ENCODE results near the gene STAM2.

DNA sequence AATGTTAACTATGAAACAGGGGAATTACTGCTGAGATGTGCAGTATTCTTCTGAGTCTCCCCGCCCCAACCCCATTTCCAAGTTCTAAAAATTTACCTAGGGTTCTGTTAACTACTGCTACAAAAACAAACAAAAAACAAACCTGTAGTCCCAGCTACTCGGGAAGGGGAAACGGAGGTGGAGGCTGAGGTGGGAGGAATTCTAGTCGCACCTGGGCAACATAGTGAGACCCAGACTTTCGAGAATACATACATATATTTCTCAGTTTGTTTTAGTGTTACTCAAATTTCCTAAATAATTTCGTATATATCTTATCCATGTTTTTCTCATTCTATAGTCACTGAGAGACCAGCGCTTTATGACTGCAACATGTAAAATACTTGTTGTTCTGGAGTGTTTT lies 989 bp downstream of the STAM2 start:
- TF ChIP-seq, protein P1, sequence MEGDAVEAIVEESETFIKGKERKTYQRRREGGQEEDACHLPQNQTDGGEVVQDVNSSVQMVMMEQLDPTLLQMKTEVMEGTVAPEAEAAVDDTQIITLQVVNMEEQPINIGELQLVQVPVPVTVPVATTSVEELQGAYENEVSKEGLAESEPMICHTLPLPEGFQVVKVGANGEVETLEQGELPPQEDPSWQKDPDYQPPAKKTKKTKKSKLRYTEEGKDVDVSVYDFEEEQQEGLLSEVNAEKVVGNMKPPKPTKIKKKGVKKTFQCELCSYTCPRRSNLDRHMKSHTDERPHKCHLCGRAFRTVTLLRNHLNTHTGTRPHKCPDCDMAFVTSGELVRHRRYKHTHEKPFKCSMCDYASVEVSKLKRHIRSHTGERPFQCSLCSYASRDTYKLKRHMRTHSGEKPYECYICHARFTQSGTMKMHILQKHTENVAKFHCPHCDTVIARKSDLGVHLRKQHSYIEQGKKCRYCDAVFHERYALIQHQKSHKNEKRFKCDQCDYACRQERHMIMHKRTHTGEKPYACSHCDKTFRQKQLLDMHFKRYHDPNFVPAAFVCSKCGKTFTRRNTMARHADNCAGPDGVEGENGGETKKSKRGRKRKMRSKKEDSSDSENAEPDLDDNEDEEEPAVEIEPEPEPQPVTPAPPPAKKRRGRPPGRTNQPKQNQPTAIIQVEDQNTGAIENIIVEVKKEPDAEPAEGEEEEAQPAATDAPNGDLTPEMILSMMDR (IDR thresholded peaks at IDR 0.05), result no peak
- TF ChIP-seq POLR2A (IDR thresholded peaks at IDR 0.05), result no peak

Data from vagina (tissue), 2 donors.